A549 (cell line): ENCODE results near the gene TMEM82.

Source experiments
- CHD4 ChIP-seq: fragments of 200-600 bp; sonication (generic); IDR thresholded peaks from 2 replicates; pipeline ENCODE4 v1.6.1; 2016; ENCODE audit warnings: antibody characterized with exemption, mild to moderate bottlenecking, borderline replicate concordance
- CTCF ChIP-seq: fragments of >200 bp; sonication (Bioruptor Twin); formaldehyde crosslinking; IDR thresholded peaks from 3 replicates; pipeline ENCODE4 v1.5.1; 2016
- EP300 ChIP-seq, 2 experiments: fragments of >200 bp; sonication (Bioruptor Twin); formaldehyde crosslinking; IDR thresholded peaks; 2 replicates in 1 of 2; 3 replicates in 1 of 2; pipeline ENCODE4 v1.6.1; 2016 to 2017
- POLR2A ChIP-seq: IDR thresholded peaks from 2 replicates; pipeline ENCODE4 v1.6.1; 2012; ENCODE audit warnings: mild to moderate bottlenecking, low read length
- TF ChIP-seq, protein P1 (sequence below): fragments of 450-650 bp; IDR thresholded peaks from 2 replicates; pipeline ENCODE4 v1.6.1; 2014; ENCODE audit warnings: antibody characterized with exemption

- TF ChIP-seq, protein P1, sequence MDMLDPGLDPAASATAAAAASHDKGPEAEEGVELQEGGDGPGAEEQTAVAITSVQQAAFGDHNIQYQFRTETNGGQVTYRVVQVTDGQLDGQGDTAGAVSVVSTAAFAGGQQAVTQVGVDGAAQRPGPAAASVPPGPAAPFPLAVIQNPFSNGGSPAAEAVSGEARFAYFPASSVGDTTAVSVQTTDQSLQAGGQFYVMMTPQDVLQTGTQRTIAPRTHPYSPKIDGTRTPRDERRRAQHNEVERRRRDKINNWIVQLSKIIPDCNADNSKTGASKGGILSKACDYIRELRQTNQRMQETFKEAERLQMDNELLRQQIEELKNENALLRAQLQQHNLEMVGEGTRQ, result no peak
- TF ChIP-seq CTCF (no peak), EP300 (IDR thresholded peaks at IDR 0.05) (no peak), POLR2A (no peak), CHD4 (no peak)
Measured at GRCh38 chr1:15731735-15732685, 10.3 kb upstream of the TMEM82 start.
